ENCODE measurements around the gene DRGX.

GRCh38 chr10:49328401-49329145, 67.3 kb downstream of the DRGX start:
- TF ChIP-seq CTCF (IDR thresholded peaks at IDR 0.05) = no peak
- no peak for TF ChIP-seq EP300 (IDR thresholded peaks at IDR 0.05)
- TF ChIP-seq POLR2A (IDR thresholded peaks at IDR 0.05) = no peak

Data from tibial nerve (tissue), 4 donors.